ENCODE measurements around the gene MAP7D3.
"Not testable (repeated sequence)": the region's sequence is repeated elsewhere in the genome, so short reads cannot be mapped to it uniquely, and the experiment has no call there.

MAP7D3 gene

GRCh38 chrX:136170139-136170800 is 80.9 kb downstream of the MAP7D3 start:
- no peak for DNase-seq

- no peak for DNase-seq
Observed at GRCh38 chrX:136168929-136169735, 82.1 kb downstream of the MAP7D3 start.

- DNase-seq, result not testable (repeated sequence)
Observed at GRCh38 chrX:136167989-136168388, 83.2 kb downstream of the MAP7D3 start.

- no peak for DNase-seq
Observed at GRCh38 chrX:136166221-136166855, 84.9 kb downstream of the MAP7D3 start.

GRCh38 chrX:136165406-136165805 is 85.8 kb downstream of the MAP7D3 start:
- DNase-seq, result no peak

GRCh38 chrX:136163689-136164088 is 87.5 kb downstream of the MAP7D3 start:
- no peak for DNase-seq

Measured in CD4-positive, alpha-beta T cell treated with Interleukin-4 for 4 hours (primary cell).